Ishikawa (cell line): ENCODE results near the gene PPME1.

Experiments
- CEBPB ChIP-seq: IDR thresholded peaks from 2 replicates; pipeline ENCODE4 v1.6.1; 2012
- CREB1 ChIP-seq: IDR thresholded peaks from 2 replicates; pipeline ENCODE4 v1.6.1; 2012; ENCODE audit warnings: low read depth
- EGR1 ChIP-seq: IDR thresholded peaks from 2 replicates; pipeline ENCODE4 v1.6.1; 2012
- EP300 ChIP-seq: IDR thresholded peaks from 2 replicates; pipeline ENCODE4 v1.6.1; 2012; ENCODE audit warnings: borderline replicate concordance
- FOXM1 ChIP-seq: IDR thresholded peaks from 2 replicates; pipeline ENCODE4 v1.6.1; 2012; ENCODE audit warnings: low read depth, borderline replicate concordance
- NFIC ChIP-seq: IDR thresholded peaks from 2 replicates; pipeline ENCODE4 v1.6.1; 2012
- RAD21 ChIP-seq: IDR thresholded peaks from 2 replicates; pipeline ENCODE4 v1.6.1; 2012; ENCODE audit warnings: low read depth
- REST ChIP-seq: IDR thresholded peaks from 2 replicates; pipeline ENCODE4 v1.6.1; 2012; ENCODE audit warnings: low read depth, mild to moderate bottlenecking
- TAF1 ChIP-seq: IDR thresholded peaks from 2 replicates; pipeline ENCODE4 v1.6.1; 2012; ENCODE audit warnings: low read depth, mild to moderate bottlenecking
- TCF12 ChIP-seq: IDR thresholded peaks from 2 replicates; pipeline ENCODE4 v1.6.1; 2012; ENCODE audit warnings: low read depth
- YY1 ChIP-seq: IDR thresholded peaks from 2 replicates; pipeline ENCODE4 v1.6.1; 2012; ENCODE audit warnings: low read depth
- ZBTB7A ChIP-seq: IDR thresholded peaks from 2 replicates; pipeline ENCODE4 v1.6.1; 2012; ENCODE audit warnings: low read depth
- TF ChIP-seq, protein P1 (sequence below): IDR thresholded peaks from 2 replicates; pipeline ENCODE4 v1.6.1; 2012

The PPME1 gene

DNA sequence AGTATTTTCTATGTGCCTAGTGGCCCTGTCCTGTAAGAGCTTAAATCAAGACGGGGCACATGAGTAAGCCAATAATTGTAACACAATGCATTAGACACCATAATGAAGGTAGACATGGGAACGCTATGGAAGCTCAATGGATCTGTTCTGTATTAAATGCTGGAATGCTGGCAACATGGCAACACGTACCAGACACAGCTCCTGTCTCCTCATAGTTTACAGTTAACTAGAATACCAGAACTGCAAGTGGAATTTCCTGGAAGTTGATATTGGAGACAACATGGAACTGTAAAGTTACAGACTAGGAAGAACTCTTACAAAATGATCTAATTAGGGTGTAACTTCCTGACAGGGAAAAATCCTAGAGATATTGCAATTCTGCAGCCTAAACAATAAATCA is 127.9 kb downstream of the PPME1 start:
- no peak for TF ChIP-seq REST
- TF ChIP-seq FOXM1: no peak
- no peak for TF ChIP-seq EGR1
- no peak for TF ChIP-seq TAF1
- no peak for TF ChIP-seq CREB1
- TF ChIP-seq RAD21: no peak
- no peak for TF ChIP-seq CEBPB
- TF ChIP-seq, protein P1, sequence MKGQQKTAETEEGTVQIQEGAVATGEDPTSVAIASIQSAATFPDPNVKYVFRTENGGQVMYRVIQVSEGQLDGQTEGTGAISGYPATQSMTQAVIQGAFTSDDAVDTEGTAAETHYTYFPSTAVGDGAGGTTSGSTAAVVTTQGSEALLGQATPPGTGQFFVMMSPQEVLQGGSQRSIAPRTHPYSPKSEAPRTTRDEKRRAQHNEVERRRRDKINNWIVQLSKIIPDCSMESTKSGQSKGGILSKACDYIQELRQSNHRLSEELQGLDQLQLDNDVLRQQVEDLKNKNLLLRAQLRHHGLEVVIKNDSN: no peak
- TF ChIP-seq TCF12: no peak
- TF ChIP-seq NFIC: no peak
- TF ChIP-seq ZBTB7A: no peak
- TF ChIP-seq EP300: no peak
- TF ChIP-seq YY1: no peak
